Activated naive CD8-positive, alpha-beta T cell treated with anti-CD3 and anti-CD28 coated beads, Interleukin-2, amount 50 U/mL, for 24 hours (primary cell): Measurements from ENCODE around the gene KLF7.
"Not testable (repeated sequence)": the region's sequence is repeated elsewhere in the genome, so short reads cannot be mapped to it uniquely, and the experiment has no call there.

ENCODE experiments used
- ATAC-seq: fragments of 150-1000 bp; cut with Tn5 transposase; one replicate; pipeline ENCODE4 v1.10.0; 2021
- DNase-seq: peaks from one replicate; pipeline ENCODE4 v3.0.0; 2021
- H3K27ac Mint-ChIP-seq: one replicate; pipeline ENCODE4 v1.8.0; 2021; ENCODE audit warnings: mild to moderate bottlenecking, mixed read lengths
- H3K27me3 Mint-ChIP-seq: one replicate; pipeline ENCODE4 v1.8.0; 2021; ENCODE audit warnings: mixed read lengths
- H3K36me3 Mint-ChIP-seq: one replicate; pipeline ENCODE4 v1.8.0; 2021; ENCODE audit warnings: low read depth, mixed read lengths
- H3K4me1 Mint-ChIP-seq: one replicate; pipeline ENCODE4 v1.8.0; 2021; ENCODE audit warnings: mixed read lengths
- H3K4me3 Mint-ChIP-seq: one replicate; pipeline ENCODE4 v1.8.0; 2021; ENCODE audit warnings: mild to moderate bottlenecking, moderate library complexity, mixed read lengths
- H3K9me3 Mint-ChIP-seq: one replicate; pipeline ENCODE4 v1.8.0; 2021; ENCODE audit warnings: mixed read lengths

Gene KLF7

GRCh38 chr2:207044379-207045362 is 121.1 kb downstream of the KLF7 start:
- H3K36me3 Mint-ChIP-seq, result no peaks in the 10 kb centered on the region
- no peaks in the 10 kb centered on the region for H3K9me3 Mint-ChIP-seq
- peaks cover 2% of the 10 kb centered on the region for H3K27me3 Mint-ChIP-seq
- ATAC-seq (no peak), DNase-seq (no peak)
- no peak overlapping the region for H3K27ac Mint-ChIP-seq
- H3K4me1 Mint-ChIP-seq, result peaks cover 13% of the 10 kb centered on the region
- no peak overlapping the region for H3K4me3 Mint-ChIP-seq

- no peaks in the 10 kb centered on the region for H3K36me3 Mint-ChIP-seq
- DNase-seq (no peak), ATAC-seq (no peak)
- H3K9me3 Mint-ChIP-seq, result no peaks in the 10 kb centered on the region
- H3K4me1 Mint-ChIP-seq, result peaks cover 13% of the 10 kb centered on the region
- H3K4me3 Mint-ChIP-seq, result no peak overlapping the region
- peaks cover 2% of the 10 kb centered on the region for H3K27me3 Mint-ChIP-seq
- no peak overlapping the region for H3K27ac Mint-ChIP-seq
Observed at GRCh38 chr2:207042841-207043240, 122.9 kb downstream of the KLF7 start.

- Mint-ChIP-seq H3K4me1 (peaks cover 9% of the 10 kb centered on the region), H3K27ac (no peak overlapping the region), H3K36me3 (no peaks in the 10 kb centered on the region), H3K27me3 (peaks cover 2% of the 10 kb centered on the region), H3K9me3 (no peaks in the 10 kb centered on the region), H3K4me3 (no peak overlapping the region)
- ATAC-seq (no peak), DNase-seq (no peak)
Observed at GRCh38 chr2:207041786-207042554, 123.8 kb downstream of the KLF7 start.

- peaks cover 2% of the 10 kb centered on the region for H3K27me3 Mint-ChIP-seq
- no peak overlapping the region for H3K4me3 Mint-ChIP-seq
- peaks cover 3% of the 10 kb centered on the region for H3K4me1 Mint-ChIP-seq
- DNase-seq (no peak), ATAC-seq (no peak)
- no peak overlapping the region for H3K27ac Mint-ChIP-seq
- H3K9me3 Mint-ChIP-seq, result no peaks in the 10 kb centered on the region
- H3K36me3 Mint-ChIP-seq, result no peaks in the 10 kb centered on the region
Observed at GRCh38 chr2:207041279-207041678, 124.5 kb downstream of the KLF7 start.

GRCh38 chr2:207040696-207041095 is 125.1 kb downstream of the KLF7 start:
- DNase-seq, result no peak
- Mint-ChIP-seq H3K4me1 (no peaks in the 10 kb centered on the region), H3K36me3 (no peaks in the 10 kb centered on the region), H3K27me3 (peaks cover 2% of the 10 kb centered on the region), H3K4me3 (no peak overlapping the region), H3K9me3 (no peaks in the 10 kb centered on the region), H3K27ac (no peak overlapping the region)
- ATAC-seq, result no peak

GRCh38 chr2:207039225-207039624 is 126.5 kb downstream of the KLF7 start:
- ATAC-seq (no peak), DNase-seq (no peak)
- H3K36me3 Mint-ChIP-seq, result no peaks in the 10 kb centered on the region
- H3K4me1 Mint-ChIP-seq, result no peaks in the 10 kb centered on the region
- H3K27me3 Mint-ChIP-seq, result peaks cover 2% of the 10 kb centered on the region
- H3K9me3 Mint-ChIP-seq, result no peaks in the 10 kb centered on the region
- H3K4me3 Mint-ChIP-seq, result no peak overlapping the region
- no peak overlapping the region for H3K27ac Mint-ChIP-seq

GRCh38 chr2:207038299-207038698 is 127.4 kb downstream of the KLF7 start:
- H3K36me3 Mint-ChIP-seq, result no peaks in the 10 kb centered on the region
- no peak for DNase-seq
- no peak overlapping the region for H3K4me3 Mint-ChIP-seq
- ATAC-seq, result no peak
- peaks cover 8% of the 10 kb centered on the region for H3K9me3 Mint-ChIP-seq
- no peaks in the 10 kb centered on the region for H3K4me1 Mint-ChIP-seq
- no peak overlapping the region for H3K27ac Mint-ChIP-seq
- H3K27me3 Mint-ChIP-seq, result peaks cover 6% of the 10 kb centered on the region

- H3K4me3 Mint-ChIP-seq, result no peak overlapping the region
- no peak for ATAC-seq
- DNase-seq, result no peak
- H3K36me3 Mint-ChIP-seq, result peaks cover under 1% of the 10 kb centered on the region
- H3K27ac Mint-ChIP-seq, result no peak overlapping the region
- no peaks in the 10 kb centered on the region for H3K4me1 Mint-ChIP-seq
- H3K9me3 Mint-ChIP-seq, result peaks cover 12% of the 10 kb centered on the region
- H3K27me3 Mint-ChIP-seq, result peaks cover 6% of the 10 kb centered on the region
Observed at GRCh38 chr2:207037896-207038295, 127.9 kb downstream of the KLF7 start.

- not testable (repeated sequence) for H3K4me3 Mint-ChIP-seq, DNase-seq, ATAC-seq, H3K27me3 Mint-ChIP-seq, H3K27ac Mint-ChIP-seq, H3K36me3 Mint-ChIP-seq, H3K4me1 Mint-ChIP-seq
- peaks cover 14% of the 10 kb centered on the region for H3K9me3 Mint-ChIP-seq
Observed at GRCh38 chr2:207037023-207037422, 128.7 kb downstream of the KLF7 start.

GRCh38 chr2:207035875-207036274 is 129.9 kb downstream of the KLF7 start:
- Mint-ChIP-seq H3K36me3 (peaks cover 1% of the 10 kb centered on the region), H3K9me3 (peaks cover 14% of the 10 kb centered on the region), H3K4me1 (no peaks in the 10 kb centered on the region), H3K27ac (no peak overlapping the region), H3K27me3 (peaks cover 4% of the 10 kb centered on the region), H3K4me3 (no peak overlapping the region)
- DNase-seq, result no peak
- ATAC-seq, result no peak

GRCh38 chr2:207032490-207032889 is 133.3 kb downstream of the KLF7 start:
- H3K9me3 Mint-ChIP-seq, result peaks cover 18% of the 10 kb centered on the region
- DNase-seq (no peak), ATAC-seq (no peak)
- peaks cover 4% of the 10 kb centered on the region for H3K27me3 Mint-ChIP-seq
- no peaks in the 10 kb centered on the region for H3K4me1 Mint-ChIP-seq
- no peak overlapping the region for H3K4me3 Mint-ChIP-seq
- H3K27ac Mint-ChIP-seq, result no peak overlapping the region
- peaks cover 1% of the 10 kb centered on the region for H3K36me3 Mint-ChIP-seq
